Vagina (tissue), 2 donors: ENCODE measurements around the gene ZBTB38. TPM values are rescaled to one million over a fixed set of nuclear protein-coding genes. Genes with fewer than 3 reads are reported as not detected.

ENCODE experiments used
- DNase-seq, 2 donors: peaks; one replicate each; pipeline ENCODE4 v3.0.0-alpha.2; 2017; ENCODE audit errors: extremely low spot score in 2 of 2
- H3K27ac ChIP-seq: fragments of 200-600 bp; sonication (generic); one replicate; pipeline ENCODE4 v1.5.1; 2019
- H3K27me3 ChIP-seq: fragments of 200-600 bp; sonication (generic); one replicate; pipeline ENCODE4 v1.5.1; 2019
- H3K36me3 ChIP-seq, 2 donors: fragments of 200-600 bp; sonication (generic); one replicate each; pipeline ENCODE4 v1.5.1; 2017 to 2019
- H3K4me1 ChIP-seq: fragments of 200-600 bp; sonication (generic); one replicate; pipeline ENCODE4 v1.5.1; 2019
- H3K4me3 ChIP-seq, 2 donors: fragments of 200-600 bp; sonication (generic); 1 replicate in 1 of 2; 2 replicates in 1 of 2; pipeline ENCODE4 v1.5.1; 2016 to 2019
- H3K9me3 ChIP-seq: fragments of 200-600 bp; sonication (generic); one replicate; pipeline ENCODE4 v1.5.1; 2019
- POLR2A ChIP-seq, 2 donors: fragments of 450-650 bp; IDR thresholded peaks; one replicate each; pipeline ENCODE4 v1.6.1; 2017; ENCODE audit warnings: antibody characterized with exemption in 2 of 2, mild to moderate bottlenecking in 2 of 2, moderate library complexity in 2 of 2
- POLR2AphosphoS5 ChIP-seq, 2 donors: sonication (generic); formaldehyde crosslinking; IDR thresholded peaks; one replicate each; pipeline ENCODE4 v1.9.0; 2017; ENCODE audit warnings: antibody characterized with exemption in 2 of 2, mild to moderate bottlenecking in 2 of 2, low read depth in 1 of 2; ENCODE audit not compliant: insufficient read depth in 1 of 2
- intact Hi-C: fragments of 100-400 bp; cut with DNase I; formaldehyde crosslinking; loops from one replicate; pipeline ENCODE4 v1.15.1; 2023
- total RNA-seq: library from RNA; depleted of rRNA; stranded (reverse); fragments of >200 nt; gene quantifications from one replicate; pipeline ENCODE4 v1.2.3, GENCODE V29; 2016
- TF ChIP-seq, protein P1 (sequence below), 3 experiments: fragments of 450-650 bp in 2 of 3; fragments of 200-600 bp in 1 of 3; sonication (generic) in 1 of 3; IDR thresholded peaks; one replicate each; pipeline ENCODE4 v1.5.1; 2017 to 2019; ENCODE audit warnings: antibody characterized with exemption in 3 of 3, mild to moderate bottlenecking in 2 of 3, moderate library complexity in 2 of 3

ZBTB38 gene
- total RNA-seq, 1 donor from 2014 or later: 88.6 TPM

- Histone ChIP-seq H3K27ac (no peak overlapping the region), H3K36me3 (no peaks in the 10 kb centered on the region), H3K4me1 (no peaks in the 10 kb centered on the region), H3K9me3 (no peaks in the 10 kb centered on the region), H3K4me3 (no peak overlapping the region), H3K27me3 (no peaks in the 10 kb centered on the region)
- TF ChIP-seq POLR2AphosphoS5 (IDR thresholded peaks at IDR 0.05; ENCODE audit: insufficient read depth in 1 of 2, low read depth in 1 of 2) (no peak), POLR2A (IDR thresholded peaks at IDR 0.05) (no peak)
- TF ChIP-seq, protein P1, sequence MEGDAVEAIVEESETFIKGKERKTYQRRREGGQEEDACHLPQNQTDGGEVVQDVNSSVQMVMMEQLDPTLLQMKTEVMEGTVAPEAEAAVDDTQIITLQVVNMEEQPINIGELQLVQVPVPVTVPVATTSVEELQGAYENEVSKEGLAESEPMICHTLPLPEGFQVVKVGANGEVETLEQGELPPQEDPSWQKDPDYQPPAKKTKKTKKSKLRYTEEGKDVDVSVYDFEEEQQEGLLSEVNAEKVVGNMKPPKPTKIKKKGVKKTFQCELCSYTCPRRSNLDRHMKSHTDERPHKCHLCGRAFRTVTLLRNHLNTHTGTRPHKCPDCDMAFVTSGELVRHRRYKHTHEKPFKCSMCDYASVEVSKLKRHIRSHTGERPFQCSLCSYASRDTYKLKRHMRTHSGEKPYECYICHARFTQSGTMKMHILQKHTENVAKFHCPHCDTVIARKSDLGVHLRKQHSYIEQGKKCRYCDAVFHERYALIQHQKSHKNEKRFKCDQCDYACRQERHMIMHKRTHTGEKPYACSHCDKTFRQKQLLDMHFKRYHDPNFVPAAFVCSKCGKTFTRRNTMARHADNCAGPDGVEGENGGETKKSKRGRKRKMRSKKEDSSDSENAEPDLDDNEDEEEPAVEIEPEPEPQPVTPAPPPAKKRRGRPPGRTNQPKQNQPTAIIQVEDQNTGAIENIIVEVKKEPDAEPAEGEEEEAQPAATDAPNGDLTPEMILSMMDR (IDR thresholded peaks at IDR 0.05): no peak
- intact Hi-C loops: no loop called here
- no peak for DNase-seq
These were observed 33.6 kb upstream of the ZBTB38 start for GRCh38 chr3:141334627-141335250.

DNA sequence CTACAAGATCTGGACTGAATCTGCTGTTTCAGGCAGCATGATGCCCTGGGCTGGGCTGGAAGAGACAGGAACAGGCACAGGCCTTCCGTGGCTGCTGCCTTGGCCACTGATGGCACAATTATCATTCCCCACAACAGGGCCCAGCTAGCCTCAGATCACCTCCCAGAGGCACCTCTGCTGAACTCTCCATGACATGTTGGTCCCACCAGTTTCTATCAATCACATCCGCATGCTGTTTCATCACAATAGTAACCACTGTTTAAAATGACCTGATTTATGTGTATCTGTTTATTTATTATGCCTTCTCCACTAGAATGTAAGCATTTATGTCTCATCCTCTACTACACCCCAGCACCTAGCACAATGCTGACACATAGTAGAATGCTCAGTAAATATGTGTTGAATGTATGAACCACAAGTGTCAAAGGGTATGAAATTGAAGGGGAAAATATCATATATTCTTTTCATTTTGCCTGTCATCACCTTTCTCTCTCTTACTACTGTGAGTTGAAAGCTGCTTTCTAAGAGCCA is 32.7 kb upstream of the ZBTB38 start:
- no peak overlapping the region for H3K27ac ChIP-seq
- no peaks in the 10 kb centered on the region for H3K4me1 ChIP-seq
- intact Hi-C loops: no loop called here
- TF ChIP-seq POLR2AphosphoS5 (IDR thresholded peaks at IDR 0.05; ENCODE audit: insufficient read depth in 1 of 2, low read depth in 1 of 2) (no peak), POLR2A (IDR thresholded peaks at IDR 0.05) (no peak)
- TF ChIP-seq, protein P1 (IDR thresholded peaks at IDR 0.05): no peak
- no peak overlapping the region for H3K4me3 ChIP-seq
- H3K9me3 ChIP-seq: no peaks in the 10 kb centered on the region
- no peaks in the 10 kb centered on the region for H3K27me3 ChIP-seq
- no peak for DNase-seq
- H3K36me3 ChIP-seq: no peaks in the 10 kb centered on the region

DNA sequence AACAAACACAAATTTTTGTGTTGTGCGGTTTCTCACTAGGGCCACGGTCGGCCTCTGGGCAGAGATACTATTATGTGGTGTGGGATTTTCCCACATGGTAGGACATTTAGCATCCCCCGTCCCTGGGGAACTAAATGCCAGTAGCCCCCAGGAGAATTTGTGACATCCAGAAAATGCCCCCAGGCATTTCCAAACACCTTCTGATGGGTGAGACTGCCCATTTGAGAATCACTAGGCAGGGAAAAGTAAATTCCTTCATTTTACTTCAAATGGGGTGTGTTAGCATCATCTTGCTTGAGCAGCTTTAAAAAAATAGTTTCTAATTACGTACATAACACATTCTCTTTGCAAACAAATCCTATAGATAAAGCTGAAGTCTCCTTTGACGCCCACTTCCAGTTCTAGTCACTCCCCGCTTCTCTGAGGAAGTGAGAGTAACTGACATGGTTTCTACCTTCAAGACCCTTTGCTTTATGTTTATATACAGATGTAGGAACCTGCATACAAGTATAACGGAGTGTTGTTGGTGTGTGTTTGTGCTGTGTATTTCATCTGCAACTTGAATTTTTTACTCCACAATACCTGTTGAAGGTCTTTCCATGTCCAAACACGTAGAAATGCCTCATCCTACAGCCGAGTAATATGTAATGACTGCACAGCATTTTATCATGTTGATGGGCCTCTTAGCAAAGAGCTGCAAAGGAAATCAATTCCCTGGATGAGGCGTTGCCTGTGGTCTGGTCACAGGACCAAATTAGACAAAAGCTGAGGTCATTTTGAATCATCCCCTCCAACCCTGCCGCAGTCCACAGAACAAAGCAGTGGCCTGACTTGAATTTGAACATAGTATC is 31.4 kb upstream of the ZBTB38 start:
- no peaks in the 10 kb centered on the region for H3K4me1 ChIP-seq
- H3K27me3 ChIP-seq: no peaks in the 10 kb centered on the region
- no peaks in the 10 kb centered on the region for H3K36me3 ChIP-seq
- no peak for DNase-seq
- H3K4me3 ChIP-seq: no peak overlapping the region
- H3K9me3 ChIP-seq: no peaks in the 10 kb centered on the region
- H3K27ac ChIP-seq: no peak overlapping the region
- intact Hi-C loops: no loop called here
- TF ChIP-seq POLR2AphosphoS5 (IDR thresholded peaks at IDR 0.05; ENCODE audit: insufficient read depth in 1 of 2, low read depth in 1 of 2): no peak
- TF ChIP-seq, protein P1 (IDR thresholded peaks at IDR 0.05): no peak
- no peak for TF ChIP-seq POLR2A (IDR thresholded peaks at IDR 0.05)

GRCh38 chr3:141337523-141337854 is 30.8 kb upstream of the ZBTB38 start:
- intact Hi-C loops: no loop called here
- no peak overlapping the region for H3K27ac ChIP-seq
- TF ChIP-seq POLR2AphosphoS5 (IDR thresholded peaks at IDR 0.05; ENCODE audit: insufficient read depth in 1 of 2, low read depth in 1 of 2) (no peak), POLR2A (IDR thresholded peaks at IDR 0.05) (no peak)
- TF ChIP-seq, protein P1 (IDR thresholded peaks at IDR 0.05): no peak
- H3K4me3 ChIP-seq: no peak overlapping the region
- H3K36me3 ChIP-seq: no peaks in the 10 kb centered on the region
- no peaks in the 10 kb centered on the region for H3K4me1 ChIP-seq
- no peak for DNase-seq
- no peaks in the 10 kb centered on the region for H3K9me3 ChIP-seq
- no peaks in the 10 kb centered on the region for H3K27me3 ChIP-seq

DNA sequence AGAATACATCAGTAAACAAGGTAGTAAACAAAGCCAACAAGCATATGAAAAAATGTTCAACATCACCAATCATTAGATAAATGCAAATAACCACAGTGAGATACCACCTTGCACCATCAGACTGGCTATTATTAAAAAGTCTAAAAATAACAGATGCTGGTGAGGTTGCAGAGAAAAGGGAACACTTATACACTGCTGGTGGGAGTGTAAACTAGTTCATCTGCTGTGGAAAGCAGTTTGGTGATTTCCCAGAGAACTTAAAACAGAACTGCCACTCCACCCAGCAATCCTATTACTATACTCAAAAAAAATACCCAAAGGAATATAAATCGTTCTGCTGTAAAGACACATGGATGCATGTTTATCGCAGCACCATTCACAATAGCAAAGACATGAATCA is 30.3 kb upstream of the ZBTB38 start:
- Histone ChIP-seq H3K27me3 (no peaks in the 10 kb centered on the region), H3K27ac (no peak overlapping the region), H3K9me3 (no peaks in the 10 kb centered on the region), H3K36me3 (no peaks in the 10 kb centered on the region), H3K4me1 (no peaks in the 10 kb centered on the region), H3K4me3 (no peak overlapping the region)
- no peak for DNase-seq
- TF ChIP-seq POLR2A (IDR thresholded peaks at IDR 0.05): no peak
- TF ChIP-seq POLR2AphosphoS5 (IDR thresholded peaks at IDR 0.05; ENCODE audit: insufficient read depth in 1 of 2, low read depth in 1 of 2): no peak
- intact Hi-C loops: no loop called here
